Ishikawa (cell line): Measurements from ENCODE around the gene PCMT1.

Experiments used
- CREB1 ChIP-seq: IDR thresholded peaks from 2 replicates; pipeline ENCODE4 v1.6.1; 2012; ENCODE audit warnings: low read depth
- EP300 ChIP-seq: IDR thresholded peaks from 2 replicates; pipeline ENCODE4 v1.6.1; 2012; ENCODE audit warnings: borderline replicate concordance
- MAX ChIP-seq: IDR thresholded peaks from 2 replicates; pipeline ENCODE4 v1.6.1; 2012
- NFIC ChIP-seq: IDR thresholded peaks from 2 replicates; pipeline ENCODE4 v1.6.1; 2012
- RAD21 ChIP-seq: IDR thresholded peaks from 2 replicates; pipeline ENCODE4 v1.6.1; 2012; ENCODE audit warnings: low read depth
- REST ChIP-seq: IDR thresholded peaks from 2 replicates; pipeline ENCODE4 v1.6.1; 2012; ENCODE audit warnings: low read depth, mild to moderate bottlenecking
- TAF1 ChIP-seq: IDR thresholded peaks from 2 replicates; pipeline ENCODE4 v1.6.1; 2012; ENCODE audit warnings: low read depth, mild to moderate bottlenecking
- TEAD4 ChIP-seq: IDR thresholded peaks from 2 replicates; pipeline ENCODE4 v1.6.1; 2012

- TF ChIP-seq MAX (no peak), CREB1 (no peak), REST (no peak), EP300 (no peak), RAD21 (no peak), TAF1 (no peak), TEAD4 (no peak), NFIC (no peak)
Measured at GRCh38 chr6:149711711-149712110, 37.8 kb upstream of the PCMT1 start.
